Heart right ventricle (tissue), 16 donors: Measurements from ENCODE around the gene SPINK14. TPM values are rescaled to one million over a fixed set of nuclear protein-coding genes. Genes with fewer than 3 reads are reported as not detected.

Experiments used
- ATAC-seq, 8 donors: fragments of 200-7000 bp; cut with Tn5 transposase; one replicate each; pipeline ENCODE4 v1.9.1; 2020; ENCODE audit warnings: mild to moderate bottlenecking in 8 of 8, moderate library complexity in 8 of 8, moderate number of reproducible peaks in 1 of 8
- DNase-seq, 2 donors: peaks; one replicate each; pipeline ENCODE4 v3.0.0-alpha.2; 2020
- H3K27ac ChIP-seq, 10 donors: fragments of 200-600 bp; sonication (generic) in 2 of 10; one replicate each; pipeline versions ENCODE4 v1.5.0 to v1.8.0; 2020 to 2022; ENCODE audit warnings: mild to moderate bottlenecking in 3 of 10
- H3K27me3 ChIP-seq, 7 donors: fragments of 200-600 bp; one replicate each; pipeline ENCODE4 v1.8.0; 2021 to 2022; ENCODE audit warnings: mild to moderate bottlenecking in 2 of 7
- H3K36me3 ChIP-seq, 9 donors: fragments of 200-600 bp; sonication (generic) in 1 of 9; one replicate each; pipeline versions ENCODE4 v1.5.0 to v1.8.0; 2020 to 2022; ENCODE audit warnings: mild to moderate bottlenecking in 2 of 9
- H3K4me1 ChIP-seq, 9 donors: fragments of 200-600 bp; sonication (generic) in 1 of 9; one replicate each; pipeline versions ENCODE4 v1.5.0 to v1.8.0; 2020 to 2022; ENCODE audit warnings: mild to moderate bottlenecking in 4 of 9
- H3K4me3 ChIP-seq, 10 donors: fragments of 200-600 bp; sonication (generic) in 2 of 10; one replicate each; pipeline versions ENCODE4 v1.5.0 to v1.8.0; 2020 to 2022; ENCODE audit warnings: mild to moderate bottlenecking in 7 of 10, moderate library complexity in 2 of 10
- H3K9me3 ChIP-seq, 11 donors: fragments of 200-600 bp in 10 of 11; sonication (generic) in 2 of 11; one replicate each; pipeline versions ENCODE4 v1.5.0 to v1.8.0; 2013 to 2022; ENCODE audit warnings: mild to moderate bottlenecking in 2 of 11, control low read depth in 1 of 11, moderate library complexity in 1 of 11
- WGBS, 2 donors: extraction: QIAGEN DNeasy Blood & Tissue Kit; methylation state at CpG; one replicate each; pipeline ENCODE4 v1.1.7; 2013; ENCODE audit warnings: inconsistent platforms in 1 of 2; 5-methylcytosine and 5-hydroxymethylcytosine counted together
- intact Hi-C, 10 donors: fragments of 100-400 bp; cut with DNase I; formaldehyde crosslinking; loops; one replicate each; pipeline versions ENCODE4 v1.11.1 to v1.14.2; 2022
- polyA plus RNA-seq, 2 donors: library from polyadenylated mRNA; stranded (reverse); fragments of 200-250 nt; gene quantifications; one replicate each; pipeline ENCODE4 v1.2.3, GENCODE V29; 2013
- total RNA-seq, 10 donors: library from RNA; stranded (reverse); fragmentation: NEBNext Ultra II Directional in 3 of 10; extraction: Animal tissue kit (Norgen Biotek cat#: 25700) in 3 of 10; gene quantifications; one replicate each; pipeline versions ENCODE4 v1.2.1 to v1.2.4, GENCODE V29; 2021 to 2023
- TF ChIP-seq, protein P1 (sequence below), 9 donors: fragments of 200-600 bp; sonication (generic) in 2 of 9; IDR thresholded peaks; one replicate each; pipeline versions ENCODE4 v1.5.0 to v1.8.0; 2021 to 2022; ENCODE audit warnings: antibody characterized with exemption in 9 of 9, mild to moderate bottlenecking in 5 of 9, moderate library complexity in 1 of 9
- donor health status: Arrhythmogenic right ventricular cardiomyopathy.
- donor health status: ischemic (EF 13 %, LVEDD 7.1; RV severe dilation, severe dysfunction).
- donor health status: healthy with polysubstance abuse.
- donor health status: DM: no; HTN: yes; CAD: no.
- donor health status: DM: no; HTN: no; CAD: no.
- donor health status: ischemic (EF 25% LVEDD 6.9; RV normal size, moderate dysfunction).
- donor health status: ischemic (EF 25% LVEDD 5.7; RV mildly dilated, moderate dysfunction).
- donor health status: healthy.
- donor health status: DM: yes; HTN: yes; CAD: no.
- donor health status: Ischemic cardiomyopathy.
- donor health status: ischemic (EF 35%, LVEDD 5.7; RV mildly dilated, moderate dysfunction).
- donor health status: nonischemic (EF 11% LVEDD 7.7; RV severe dilation, severe dysfunction).
- donor health status: DM: yes; HTN: yes; CAD: no.
- donor health status: PGD.
- donor health status: ischemic (EF 29% LVEDD 5.4; RV normal size, mild dysfunction).
- donor health status: nonischemic (EF 23%, LVEDD 6.1; RV moderate dilation, normal function).

SPINK14 gene
- total and polyA plus RNA-seq, 12 donors: not detected

DNA sequence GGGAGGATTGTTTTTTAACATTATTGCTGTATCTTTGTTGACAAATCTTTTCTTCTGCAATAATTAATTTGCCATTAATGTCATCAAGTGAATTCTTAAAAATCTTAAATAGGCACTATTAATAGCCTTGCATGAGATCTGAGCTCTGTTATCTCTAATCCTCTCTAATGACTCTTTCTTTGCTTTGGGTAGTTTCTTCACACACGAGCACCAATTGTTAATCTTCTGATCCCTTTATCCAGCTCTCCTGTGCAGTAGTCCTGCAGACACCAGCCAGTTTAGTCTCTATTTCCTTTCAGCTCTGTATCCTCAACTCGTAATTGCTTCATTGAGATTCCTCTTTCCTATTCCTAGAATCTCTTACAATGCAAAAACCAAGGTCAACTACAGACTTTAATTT, 8.1 kb downstream of the SPINK14 start:
- Histone ChIP-seq H3K9me3 (no peaks in the 10 kb centered on the region), H3K27ac (no peak overlapping the region), H3K4me1 (no peaks in the 10 kb centered on the region), H3K4me3 (no peak overlapping the region), H3K27me3 (no peaks in the 10 kb centered on the region), H3K36me3 (no peaks in the 10 kb centered on the region)
- WGBS, 2 donors: 36 to 47% methylated on average over 2 of the region's 2 CpGs
- intact Hi-C loops: loop anchor here in 8 of 10 donors (5.0 to 10.0 kb wide), 7 partner anchors 196 to 858 kb away; no protein-coding TSS in a partner anchor
- TF ChIP-seq, protein P1, sequence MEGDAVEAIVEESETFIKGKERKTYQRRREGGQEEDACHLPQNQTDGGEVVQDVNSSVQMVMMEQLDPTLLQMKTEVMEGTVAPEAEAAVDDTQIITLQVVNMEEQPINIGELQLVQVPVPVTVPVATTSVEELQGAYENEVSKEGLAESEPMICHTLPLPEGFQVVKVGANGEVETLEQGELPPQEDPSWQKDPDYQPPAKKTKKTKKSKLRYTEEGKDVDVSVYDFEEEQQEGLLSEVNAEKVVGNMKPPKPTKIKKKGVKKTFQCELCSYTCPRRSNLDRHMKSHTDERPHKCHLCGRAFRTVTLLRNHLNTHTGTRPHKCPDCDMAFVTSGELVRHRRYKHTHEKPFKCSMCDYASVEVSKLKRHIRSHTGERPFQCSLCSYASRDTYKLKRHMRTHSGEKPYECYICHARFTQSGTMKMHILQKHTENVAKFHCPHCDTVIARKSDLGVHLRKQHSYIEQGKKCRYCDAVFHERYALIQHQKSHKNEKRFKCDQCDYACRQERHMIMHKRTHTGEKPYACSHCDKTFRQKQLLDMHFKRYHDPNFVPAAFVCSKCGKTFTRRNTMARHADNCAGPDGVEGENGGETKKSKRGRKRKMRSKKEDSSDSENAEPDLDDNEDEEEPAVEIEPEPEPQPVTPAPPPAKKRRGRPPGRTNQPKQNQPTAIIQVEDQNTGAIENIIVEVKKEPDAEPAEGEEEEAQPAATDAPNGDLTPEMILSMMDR (IDR thresholded peaks at IDR 0.05): no peak
- DNase-seq: no peak
- ATAC-seq: no peak

DNA sequence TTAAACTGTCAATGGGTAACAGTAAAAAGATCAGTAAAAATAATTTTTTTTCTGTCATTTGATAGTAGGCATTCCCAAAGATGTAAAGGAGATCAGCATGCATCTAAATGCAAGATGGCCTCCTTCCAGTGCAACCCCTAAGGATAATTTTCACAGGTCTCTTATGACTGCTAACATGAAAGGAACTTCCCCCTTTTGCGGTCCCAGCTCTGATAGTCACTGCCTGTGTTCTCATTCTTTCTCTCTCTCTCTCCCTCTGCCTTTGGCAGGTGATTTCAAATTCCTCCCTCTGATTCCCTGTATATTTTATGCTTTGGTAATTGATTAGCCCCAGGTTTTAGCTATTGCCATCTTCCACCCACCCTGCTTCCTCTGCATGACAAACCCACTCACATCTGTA, 8.9 kb downstream of the SPINK14 start:
- H3K9me3 ChIP-seq: no peaks in the 10 kb centered on the region
- H3K27me3 ChIP-seq: no peaks in the 10 kb centered on the region
- H3K27ac ChIP-seq: no peak overlapping the region
- no peak overlapping the region for H3K4me3 ChIP-seq
- intact Hi-C loops: loop anchor here in 8 of 10 donors (5.0 to 10.0 kb wide), 7 partner anchors 195 to 858 kb away; no protein-coding TSS in a partner anchor
- no peak for ATAC-seq
- H3K36me3 ChIP-seq: no peaks in the 10 kb centered on the region
- 72 to 76% methylated on average over 1 of the region's 1 CpG for WGBS, 2 donors
- no peak for DNase-seq
- no peaks in the 10 kb centered on the region for H3K4me1 ChIP-seq
- TF ChIP-seq, protein P1 (IDR thresholded peaks at IDR 0.05): no peak

DNA sequence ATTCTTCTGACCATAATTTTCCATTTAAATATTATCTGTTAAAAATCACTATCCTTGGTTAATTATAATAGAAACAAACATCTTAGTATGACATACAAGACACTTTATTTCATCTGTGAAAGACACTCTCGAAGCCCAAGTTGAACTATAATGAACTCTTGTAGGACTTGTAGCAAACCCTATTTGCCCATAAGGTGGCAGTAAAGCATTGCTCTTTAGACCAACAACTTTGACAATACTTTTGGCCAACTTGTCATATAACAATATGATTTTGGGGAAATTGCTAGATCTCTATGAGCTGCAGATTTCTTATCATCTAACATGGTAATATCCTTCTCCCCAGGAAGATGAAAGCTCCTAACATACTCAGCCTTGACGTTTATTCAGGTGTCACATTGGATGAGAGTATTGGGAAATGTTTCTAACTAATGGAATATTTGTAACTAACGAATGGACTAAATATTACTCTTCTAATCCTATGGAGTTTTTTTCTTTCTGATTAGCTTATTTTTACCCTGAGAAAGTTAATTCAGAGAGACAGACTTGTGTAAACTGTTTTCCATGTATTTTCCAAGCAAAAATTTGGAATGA, 11.0 kb downstream of the SPINK14 start:
- intact Hi-C loops: loop anchor here in 9 of 10 donors (1.0 to 10.0 kb wide), 11 partner anchors 193 to 855 kb away; no protein-coding TSS in a partner anchor
- 39 to 40% methylated on average over 3 of the region's 3 CpGs for WGBS, 2 donors
- TF ChIP-seq, protein P1 (IDR thresholded peaks at IDR 0.05): peak; percentile 40 to 86 (median 79)
- no peaks in the 10 kb centered on the region for H3K9me3 ChIP-seq
- H3K36me3 ChIP-seq: no peaks in the 10 kb centered on the region
- no peaks in the 10 kb centered on the region for H3K27me3 ChIP-seq
- H3K4me1 ChIP-seq: no peaks in the 10 kb centered on the region
- ATAC-seq: peak in 4 of 8 donors; percentile 44 to 60 (median 54)
- H3K27ac ChIP-seq: no peak overlapping the region
- no peak overlapping the region for H3K4me3 ChIP-seq
- peak in 1 of 2 donors; percentile 8 for DNase-seq

DNA sequence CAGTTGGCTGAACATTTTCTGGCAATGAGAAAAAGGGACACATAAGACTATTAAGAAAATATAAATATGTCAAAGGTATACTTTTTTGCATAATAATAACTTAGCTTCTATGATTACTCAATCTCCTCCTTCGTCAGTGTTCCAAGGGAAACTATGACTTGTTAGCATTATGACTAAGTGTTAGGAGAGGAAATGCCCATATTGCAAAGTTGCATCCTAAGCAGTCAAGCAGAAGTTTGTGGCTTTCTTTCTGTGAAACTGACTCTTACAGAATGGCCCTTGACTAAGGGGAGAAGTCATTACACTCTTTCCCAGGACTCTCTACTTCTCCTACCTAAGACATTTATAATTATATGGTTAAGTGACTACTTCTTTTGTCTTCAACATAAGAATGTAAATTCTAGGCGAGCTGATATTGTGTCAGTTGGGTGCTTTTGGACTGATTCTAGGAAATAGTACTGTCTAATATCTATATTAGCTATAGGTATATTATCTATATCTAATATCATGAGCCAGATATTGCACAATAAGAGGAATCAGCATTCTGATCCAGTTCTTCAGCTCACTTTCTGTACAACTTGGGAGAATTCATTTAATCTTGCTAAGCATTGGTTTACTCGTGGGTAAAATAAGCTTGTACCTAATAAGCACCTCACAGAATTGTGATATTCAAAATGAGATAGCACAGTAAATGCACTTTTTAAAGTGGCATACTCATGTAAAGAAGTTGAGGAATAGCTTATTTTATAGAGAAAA, 18.1 kb downstream of the SPINK14 start:
- 79 to 90% methylated on average over 3 of the region's 3 CpGs for WGBS, 2 donors
- Histone ChIP-seq H3K4me1 (peaks cover 0 to 21% (median 0%) of the 10 kb centered on the region in 9 donors), H3K27ac (peak overlapping the region in 2 of 10 donors; percentile 0 to 84), H3K9me3 (no peaks in the 10 kb centered on the region), H3K27me3 (no peaks in the 10 kb centered on the region), H3K4me3 (no peak overlapping the region), H3K36me3 (no peaks in the 10 kb centered on the region)
- TF ChIP-seq, protein P1 (IDR thresholded peaks at IDR 0.05): no peak
- ATAC-seq (peak in 2 of 8 donors; percentile 59 to 77), DNase-seq (no peak)
- intact Hi-C loops: loop anchor here in 2 of 10 donors (10.0 kb wide), 2 partner anchors 538 to 928 kb away; no protein-coding TSS in a partner anchor
